Measurements from ENCODE around the gene TRAIP.

Gene TRAIP

DNA sequence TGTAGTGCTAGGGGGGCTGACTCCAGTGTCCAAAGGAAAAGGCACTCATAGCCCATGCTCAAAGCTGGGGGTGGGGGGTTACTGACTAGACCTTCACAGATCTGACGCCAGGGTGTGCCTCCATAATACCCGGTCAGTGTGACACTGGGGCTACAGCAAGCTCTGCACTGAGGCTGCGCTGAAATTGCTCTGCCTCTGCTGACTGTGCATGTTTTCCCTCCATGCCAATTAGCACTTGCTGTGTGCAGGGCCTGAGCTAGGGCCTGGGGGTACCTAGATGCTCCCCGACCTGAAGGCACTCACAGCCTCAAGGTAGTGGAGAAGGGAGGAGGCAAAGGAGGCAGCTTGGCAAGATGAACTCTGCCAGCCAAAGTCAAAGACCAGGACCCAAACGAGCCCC lies 8.1 kb upstream of the TRAIP start:
- Histone ChIP-seq H3K79me2 (ENCODE audit: insufficient read depth, low read length) (no peaks in the 10 kb centered on the region), H4K20me1 (ENCODE audit: insufficient read depth, low read length) (no peaks in the 10 kb centered on the region), H3F3A (ENCODE audit: insufficient read depth, low read length) (no peaks in the 10 kb centered on the region), H3K9me2 (ENCODE audit: low read depth, low read length) (no peaks in the 10 kb centered on the region), H3K4me3 (ENCODE audit: low read depth, low read length, poor library complexity, severe bottlenecking) (no peak overlapping the region), H3K27me3 (ENCODE audit: insufficient read depth, low read length) (no peaks in the 10 kb centered on the region), H3K36me3 (ENCODE audit: insufficient read depth, low read length) (no peaks in the 10 kb centered on the region), H3K9me3 (ENCODE audit: low read length) (no peaks in the 10 kb centered on the region), H2AFZ (ENCODE audit: low read length) (no peak overlapping the region), H3K4me1 (ENCODE audit: insufficient read depth, low read length, severe bottlenecking) (peaks cover 7% of the 10 kb centered on the region), H3K9ac (ENCODE audit: low read length) (no peak overlapping the region), H3K27ac (ENCODE audit: low read depth, low read length, poor library complexity, severe bottlenecking) (no peak overlapping the region), H3K4me2 (ENCODE audit: low read length) (no peak overlapping the region)
- TF ChIP-seq, protein P1, sequence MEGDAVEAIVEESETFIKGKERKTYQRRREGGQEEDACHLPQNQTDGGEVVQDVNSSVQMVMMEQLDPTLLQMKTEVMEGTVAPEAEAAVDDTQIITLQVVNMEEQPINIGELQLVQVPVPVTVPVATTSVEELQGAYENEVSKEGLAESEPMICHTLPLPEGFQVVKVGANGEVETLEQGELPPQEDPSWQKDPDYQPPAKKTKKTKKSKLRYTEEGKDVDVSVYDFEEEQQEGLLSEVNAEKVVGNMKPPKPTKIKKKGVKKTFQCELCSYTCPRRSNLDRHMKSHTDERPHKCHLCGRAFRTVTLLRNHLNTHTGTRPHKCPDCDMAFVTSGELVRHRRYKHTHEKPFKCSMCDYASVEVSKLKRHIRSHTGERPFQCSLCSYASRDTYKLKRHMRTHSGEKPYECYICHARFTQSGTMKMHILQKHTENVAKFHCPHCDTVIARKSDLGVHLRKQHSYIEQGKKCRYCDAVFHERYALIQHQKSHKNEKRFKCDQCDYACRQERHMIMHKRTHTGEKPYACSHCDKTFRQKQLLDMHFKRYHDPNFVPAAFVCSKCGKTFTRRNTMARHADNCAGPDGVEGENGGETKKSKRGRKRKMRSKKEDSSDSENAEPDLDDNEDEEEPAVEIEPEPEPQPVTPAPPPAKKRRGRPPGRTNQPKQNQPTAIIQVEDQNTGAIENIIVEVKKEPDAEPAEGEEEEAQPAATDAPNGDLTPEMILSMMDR (IDR thresholded peaks at IDR 0.05; ENCODE audit: low read length): no peak
- TF ChIP-seq EZH2 (IDR thresholded peaks at IDR 0.05; ENCODE audit: borderline replicate concordance, low read length): no peak

DNA sequence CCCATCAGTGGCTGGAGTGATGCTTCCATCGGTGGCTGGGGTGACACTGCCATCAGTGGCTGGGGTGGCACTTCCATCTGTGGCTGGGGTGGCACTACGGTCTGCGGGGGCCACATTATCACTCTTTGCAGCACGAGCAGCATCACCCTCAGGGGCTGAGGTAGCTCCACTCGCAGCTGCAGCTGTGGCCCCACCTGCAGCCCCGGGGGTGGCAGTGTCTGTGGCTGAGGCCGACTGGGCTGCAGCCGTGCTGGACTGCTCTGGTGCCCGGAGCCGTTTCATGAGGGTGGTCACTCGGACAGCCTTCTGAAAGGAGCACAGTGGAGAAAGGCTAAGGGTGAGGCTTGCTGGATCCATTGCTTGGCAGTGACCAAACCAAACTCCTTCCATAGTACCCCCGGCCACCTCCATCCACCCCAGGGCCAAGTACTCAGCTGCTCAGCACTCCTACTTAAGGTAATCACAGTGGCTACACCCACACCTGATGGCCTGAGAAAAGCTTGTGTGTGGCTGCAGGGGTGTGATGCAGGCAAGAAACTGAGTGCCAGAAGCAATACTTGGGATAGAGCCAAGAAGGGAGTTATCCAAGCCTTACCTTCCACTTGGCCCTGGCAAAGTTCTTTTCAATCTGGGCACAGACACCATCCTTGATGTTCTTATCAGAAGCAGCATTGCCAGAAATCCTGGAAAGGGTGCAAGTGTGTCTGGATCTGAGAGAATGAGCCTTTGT lies 3.4 kb upstream of the TRAIP start:
- H3K9me3 ChIP-seq (ENCODE audit: low read length): no peaks in the 10 kb centered on the region
- H3K9me2 ChIP-seq (ENCODE audit: low read depth, low read length): no peaks in the 10 kb centered on the region
- no peaks in the 10 kb centered on the region for H4K20me1 ChIP-seq (ENCODE audit: insufficient read depth, low read length)
- H3K36me3 ChIP-seq (ENCODE audit: insufficient read depth, low read length): no peaks in the 10 kb centered on the region
- no peak overlapping the region for H2AFZ ChIP-seq (ENCODE audit: low read length)
- H3K9ac ChIP-seq (ENCODE audit: low read length): no peak overlapping the region
- no peak overlapping the region for H3K4me2 ChIP-seq (ENCODE audit: low read length)
- H3K27ac ChIP-seq (ENCODE audit: low read depth, low read length, poor library complexity, severe bottlenecking): no peak overlapping the region
- H3K4me3 ChIP-seq (ENCODE audit: low read depth, low read length, poor library complexity, severe bottlenecking): no peak overlapping the region
- no peak for TF ChIP-seq EZH2 (IDR thresholded peaks at IDR 0.05; ENCODE audit: borderline replicate concordance, low read length)
- TF ChIP-seq, protein P1 (IDR thresholded peaks at IDR 0.05; ENCODE audit: low read length): no peak
- H3F3A ChIP-seq (ENCODE audit: insufficient read depth, low read length): no peaks in the 10 kb centered on the region
- H3K4me1 ChIP-seq (ENCODE audit: insufficient read depth, low read length, severe bottlenecking): peaks cover 16% of the 10 kb centered on the region
- H3K27me3 ChIP-seq (ENCODE audit: insufficient read depth, low read length): no peaks in the 10 kb centered on the region; the same call in 1 of the 2 replicates
- peaks cover 12% of the 10 kb centered on the region for H3K79me2 ChIP-seq (ENCODE audit: insufficient read depth, low read length)

DNA sequence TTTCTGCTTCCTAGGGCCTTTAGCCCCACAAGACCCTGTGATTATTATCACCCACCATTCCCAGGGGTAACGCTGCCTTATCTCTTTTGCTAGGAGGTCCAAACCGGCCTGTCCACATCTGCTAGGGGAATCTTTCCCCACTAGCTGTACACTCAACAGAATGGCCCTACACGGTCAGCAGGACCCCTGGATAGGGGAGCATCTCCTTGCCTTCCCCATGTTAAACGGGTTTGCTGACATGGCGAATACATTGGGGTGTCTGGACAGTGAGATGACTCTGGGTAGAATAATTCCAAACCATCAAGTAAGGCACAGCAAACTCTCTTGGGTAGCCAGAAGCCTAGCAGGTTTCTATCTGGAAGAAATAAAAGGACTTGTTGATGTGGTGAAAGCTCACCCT lies 702 bp downstream of the TRAIP start:
- Histone ChIP-seq H3K27ac (ENCODE audit: low read depth, low read length, poor library complexity, severe bottlenecking) (no peak overlapping the region), H3K36me3 (ENCODE audit: insufficient read depth, low read length) (no peaks in the 10 kb centered on the region), H3F3A (ENCODE audit: insufficient read depth, low read length) (no peaks in the 10 kb centered on the region), H3K79me2 (ENCODE audit: insufficient read depth, low read length) (peaks cover 14% of the 10 kb centered on the region), H3K9ac (ENCODE audit: low read length) (peak overlapping the region; percentile 87), H3K4me3 (ENCODE audit: low read depth, low read length, poor library complexity, severe bottlenecking) (peak overlapping the region; percentile 94), H3K4me1 (ENCODE audit: insufficient read depth, low read length, severe bottlenecking) (peaks cover 19% of the 10 kb centered on the region), H3K9me2 (ENCODE audit: low read depth, low read length) (no peaks in the 10 kb centered on the region), H3K27me3 (ENCODE audit: insufficient read depth, low read length) (no peaks in the 10 kb centered on the region; the same call in 1 of the 2 replicates), H2AFZ (ENCODE audit: low read length) (no peak overlapping the region), H3K9me3 (ENCODE audit: low read length) (no peaks in the 10 kb centered on the region), H4K20me1 (ENCODE audit: insufficient read depth, low read length) (no peaks in the 10 kb centered on the region), H3K4me2 (ENCODE audit: low read length) (peak overlapping the region; percentile 79)
- TF ChIP-seq EZH2 (IDR thresholded peaks at IDR 0.05; ENCODE audit: borderline replicate concordance, low read length): no peak
- TF ChIP-seq, protein P1 (IDR thresholded peaks at IDR 0.05; ENCODE audit: low read length): no peak

Data from OCI-LY1 (cell line).